ENCODE measurements around the gene LAMA5. TPM values are rescaled to one million over a fixed set of nuclear protein-coding genes. Genes with fewer than 3 reads are reported as not detected.

Gene LAMA5
- total RNA-seq, 4 donors from 2014 or later: 164 to 427 (median 196) TPM

DNA sequence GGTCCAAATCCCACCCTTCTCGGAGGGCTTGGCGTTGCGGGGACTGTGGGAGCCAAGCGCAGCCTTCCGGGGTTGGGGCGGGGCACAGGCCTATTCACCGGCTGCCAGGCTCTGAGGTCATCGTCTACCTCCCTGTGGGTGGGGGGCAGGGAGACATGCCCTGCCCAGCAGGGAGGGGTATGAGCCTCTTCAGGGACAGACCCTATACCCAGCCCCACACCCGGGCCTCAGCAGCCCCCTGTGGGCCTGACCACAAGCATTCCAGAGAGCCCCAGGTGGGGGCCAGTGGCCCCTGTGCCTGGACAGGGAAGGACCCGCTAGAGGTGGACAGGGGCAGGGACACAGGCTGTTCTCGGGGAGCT is 11.6 kb downstream of the LAMA5 start:
- intact Hi-C loops (cut with DNase I; ENCODE audit: low total_unique reads): no loop called here
- DNase-seq (ENCODE audit: low spot score in 2 of 2): no peak
- 28 to 47% methylated on average over 2 to 11 of the region's 11 CpGs for WGBS, 2 donors
- TF ChIP-seq CTCF (IDR thresholded peaks at IDR 0.05) (no peak), POLR2A (IDR thresholded peaks at IDR 0.05) (no peak)
- H3K4me3 ChIP-seq (ENCODE audit: low read depth, poor library complexity, severe bottlenecking): no peak overlapping the region

- DNase-seq (ENCODE audit: low spot score in 2 of 2): no peak
- TF ChIP-seq POLR2A (IDR thresholded peaks at IDR 0.05): no peak
- no peak for TF ChIP-seq CTCF (IDR thresholded peaks at IDR 0.05)
- intact Hi-C loops (cut with DNase I; ENCODE audit: low total_unique reads): no loop called here
- 49 to 51% methylated on average over 8 to 12 of the region's 16 CpGs for WGBS, 2 donors
- H3K4me3 ChIP-seq (ENCODE audit: low read depth, poor library complexity, severe bottlenecking): no peak overlapping the region
Observed at GRCh38 chr20:62354811-62355341, 12.2 kb downstream of the LAMA5 start.

DNA sequence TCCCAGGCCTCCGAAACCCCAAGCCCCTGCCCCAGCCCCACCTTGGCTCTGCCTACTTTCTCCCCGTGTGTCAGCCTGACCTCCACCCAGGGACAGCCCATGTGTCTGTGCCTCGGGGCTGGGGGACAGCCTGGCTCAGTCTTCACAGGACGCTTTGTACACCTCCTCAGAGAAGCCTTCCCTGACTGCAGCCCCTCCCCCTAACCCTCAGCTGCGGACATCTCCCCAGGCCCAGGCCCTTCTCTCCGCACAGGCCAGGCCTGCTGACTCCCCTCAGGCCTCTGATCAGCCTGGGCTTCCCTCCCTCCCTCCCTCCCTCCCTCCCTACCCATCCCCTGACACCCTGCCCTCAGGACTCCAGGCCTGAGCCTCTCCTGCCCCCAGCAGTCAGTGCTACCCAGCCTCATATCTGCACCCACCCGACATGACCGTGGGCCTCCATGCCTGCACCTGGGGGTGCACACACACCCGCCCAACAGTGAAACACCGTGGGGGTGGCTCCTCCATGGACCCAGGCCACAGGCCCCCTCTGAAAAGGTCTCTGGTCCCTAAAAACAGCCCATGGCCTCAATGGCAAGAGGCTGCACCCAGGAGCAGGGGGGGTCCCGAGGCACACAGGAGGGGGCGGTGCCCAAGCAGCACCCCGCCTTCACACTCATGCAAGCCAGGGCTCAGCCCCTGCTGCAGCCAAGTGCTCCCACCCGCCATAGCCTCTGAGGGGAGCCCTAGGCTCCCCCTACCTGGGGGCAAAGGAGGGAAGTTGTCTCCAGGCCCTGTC is 12.9 kb downstream of the LAMA5 start:
- 49 to 59% methylated on average over 8 to 14 of the region's 14 CpGs for WGBS, 2 donors
- intact Hi-C loops (cut with DNase I; ENCODE audit: low total_unique reads): no loop called here
- H3K4me3 ChIP-seq (ENCODE audit: low read depth, poor library complexity, severe bottlenecking): no peak overlapping the region
- no peak for DNase-seq (ENCODE audit: low spot score in 2 of 2)
- TF ChIP-seq CTCF (IDR thresholded peaks at IDR 0.05): no peak
- TF ChIP-seq POLR2A (IDR thresholded peaks at IDR 0.05): no peak

- H3K4me3 ChIP-seq (ENCODE audit: low read depth, poor library complexity, severe bottlenecking): no peak overlapping the region
- TF ChIP-seq POLR2A (IDR thresholded peaks at IDR 0.05): no peak
- TF ChIP-seq CTCF (IDR thresholded peaks at IDR 0.05): no peak
- WGBS, 2 donors: 64 to 69% methylated on average over 8 to 14 of the region's 16 CpGs
- intact Hi-C loops (cut with DNase I; ENCODE audit: low total_unique reads): no loop called here
- no peak for DNase-seq (ENCODE audit: low spot score in 2 of 2)
Observed at GRCh38 chr20:62353289-62354030, 13.7 kb downstream of the LAMA5 start.

GRCh38 chr20:62352402-62353288 is 14.5 kb downstream of the LAMA5 start:
- H3K4me3 ChIP-seq (ENCODE audit: low read depth, poor library complexity, severe bottlenecking): no peak overlapping the region
- WGBS, 2 donors: 45 to 52% methylated on average over 35 to 40 of the region's 43 CpGs
- no peak for TF ChIP-seq CTCF (IDR thresholded peaks at IDR 0.05)
- no peak for TF ChIP-seq POLR2A (IDR thresholded peaks at IDR 0.05)
- intact Hi-C loops (cut with DNase I; ENCODE audit: low total_unique reads): no loop called here
- no peak for DNase-seq (ENCODE audit: low spot score in 2 of 2)

Measured in lower leg skin (tissue), 4 donors.